Panc1 (cell line): Measurements from ENCODE around the gene APRT.

Source experiments
- POLR2AphosphoS5 ChIP-seq: IDR thresholded peaks from 2 replicates; pipeline ENCODE4 v1.6.1; 2012; ENCODE audit warnings: mild to moderate bottlenecking, low read depth, low read length, moderate library complexity
- TF ChIP-seq, protein P1 (sequence below): fragments of 450-650 bp; IDR thresholded peaks from 2 replicates; pipeline ENCODE4 v1.5.1; 2017; ENCODE audit warnings: mild to moderate bottlenecking
- TF ChIP-seq, protein P2 (sequence below), 2 experiments: IDR thresholded peaks; 2 replicates each; pipeline ENCODE4 v1.6.1; 2011 to 2012; ENCODE audit warnings: low read depth in 2 of 2, control low read depth in 1 of 2, low read length in 1 of 2, mild to moderate bottlenecking in 1 of 2, moderate library complexity in 1 of 2; ENCODE audit not compliant: insufficient read depth in 1 of 2

- TF ChIP-seq, protein P1, sequence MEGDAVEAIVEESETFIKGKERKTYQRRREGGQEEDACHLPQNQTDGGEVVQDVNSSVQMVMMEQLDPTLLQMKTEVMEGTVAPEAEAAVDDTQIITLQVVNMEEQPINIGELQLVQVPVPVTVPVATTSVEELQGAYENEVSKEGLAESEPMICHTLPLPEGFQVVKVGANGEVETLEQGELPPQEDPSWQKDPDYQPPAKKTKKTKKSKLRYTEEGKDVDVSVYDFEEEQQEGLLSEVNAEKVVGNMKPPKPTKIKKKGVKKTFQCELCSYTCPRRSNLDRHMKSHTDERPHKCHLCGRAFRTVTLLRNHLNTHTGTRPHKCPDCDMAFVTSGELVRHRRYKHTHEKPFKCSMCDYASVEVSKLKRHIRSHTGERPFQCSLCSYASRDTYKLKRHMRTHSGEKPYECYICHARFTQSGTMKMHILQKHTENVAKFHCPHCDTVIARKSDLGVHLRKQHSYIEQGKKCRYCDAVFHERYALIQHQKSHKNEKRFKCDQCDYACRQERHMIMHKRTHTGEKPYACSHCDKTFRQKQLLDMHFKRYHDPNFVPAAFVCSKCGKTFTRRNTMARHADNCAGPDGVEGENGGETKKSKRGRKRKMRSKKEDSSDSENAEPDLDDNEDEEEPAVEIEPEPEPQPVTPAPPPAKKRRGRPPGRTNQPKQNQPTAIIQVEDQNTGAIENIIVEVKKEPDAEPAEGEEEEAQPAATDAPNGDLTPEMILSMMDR: no peak
- TF ChIP-seq, protein P2, sequence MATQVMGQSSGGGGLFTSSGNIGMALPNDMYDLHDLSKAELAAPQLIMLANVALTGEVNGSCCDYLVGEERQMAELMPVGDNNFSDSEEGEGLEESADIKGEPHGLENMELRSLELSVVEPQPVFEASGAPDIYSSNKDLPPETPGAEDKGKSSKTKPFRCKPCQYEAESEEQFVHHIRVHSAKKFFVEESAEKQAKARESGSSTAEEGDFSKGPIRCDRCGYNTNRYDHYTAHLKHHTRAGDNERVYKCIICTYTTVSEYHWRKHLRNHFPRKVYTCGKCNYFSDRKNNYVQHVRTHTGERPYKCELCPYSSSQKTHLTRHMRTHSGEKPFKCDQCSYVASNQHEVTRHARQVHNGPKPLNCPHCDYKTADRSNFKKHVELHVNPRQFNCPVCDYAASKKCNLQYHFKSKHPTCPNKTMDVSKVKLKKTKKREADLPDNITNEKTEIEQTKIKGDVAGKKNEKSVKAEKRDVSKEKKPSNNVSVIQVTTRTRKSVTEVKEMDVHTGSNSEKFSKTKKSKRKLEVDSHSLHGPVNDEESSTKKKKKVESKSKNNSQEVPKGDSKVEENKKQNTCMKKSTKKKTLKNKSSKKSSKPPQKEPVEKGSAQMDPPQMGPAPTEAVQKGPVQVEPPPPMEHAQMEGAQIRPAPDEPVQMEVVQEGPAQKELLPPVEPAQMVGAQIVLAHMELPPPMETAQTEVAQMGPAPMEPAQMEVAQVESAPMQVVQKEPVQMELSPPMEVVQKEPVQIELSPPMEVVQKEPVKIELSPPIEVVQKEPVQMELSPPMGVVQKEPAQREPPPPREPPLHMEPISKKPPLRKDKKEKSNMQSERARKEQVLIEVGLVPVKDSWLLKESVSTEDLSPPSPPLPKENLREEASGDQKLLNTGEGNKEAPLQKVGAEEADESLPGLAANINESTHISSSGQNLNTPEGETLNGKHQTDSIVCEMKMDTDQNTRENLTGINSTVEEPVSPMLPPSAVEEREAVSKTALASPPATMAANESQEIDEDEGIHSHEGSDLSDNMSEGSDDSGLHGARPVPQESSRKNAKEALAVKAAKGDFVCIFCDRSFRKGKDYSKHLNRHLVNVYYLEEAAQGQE (IDR thresholded peaks at IDR 0.05; ENCODE audit: insufficient read depth in 1 of 2, low read depth in 2 of 2, low read length in 1 of 2): no peak
- TF ChIP-seq POLR2AphosphoS5: no peak
Observed at GRCh38 chr16:88762258-88762870, 49.4 kb downstream of the APRT start.
